Measurements from ENCODE around the gene CKAP2L.

DNA sequence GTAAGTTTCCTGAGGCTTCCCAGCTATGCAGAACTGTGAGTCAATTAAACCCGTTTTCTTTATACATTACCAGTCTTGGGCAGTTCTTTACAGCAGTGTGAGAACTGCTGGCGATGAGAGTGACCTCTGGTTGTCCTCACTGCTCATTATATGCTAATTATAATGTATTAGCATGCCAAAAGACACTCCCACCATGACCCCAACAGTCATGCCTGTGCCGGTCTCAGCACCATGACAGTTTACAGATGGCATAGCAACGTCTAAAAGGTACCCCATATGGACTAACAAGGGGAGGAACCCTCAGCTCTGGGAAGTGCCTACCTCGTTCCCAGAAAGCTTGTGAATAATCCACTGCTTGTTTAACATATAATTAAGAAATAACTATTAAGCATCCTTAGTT is 28.0 kb upstream of the CKAP2L start:
- TF ChIP-seq, protein P1, sequence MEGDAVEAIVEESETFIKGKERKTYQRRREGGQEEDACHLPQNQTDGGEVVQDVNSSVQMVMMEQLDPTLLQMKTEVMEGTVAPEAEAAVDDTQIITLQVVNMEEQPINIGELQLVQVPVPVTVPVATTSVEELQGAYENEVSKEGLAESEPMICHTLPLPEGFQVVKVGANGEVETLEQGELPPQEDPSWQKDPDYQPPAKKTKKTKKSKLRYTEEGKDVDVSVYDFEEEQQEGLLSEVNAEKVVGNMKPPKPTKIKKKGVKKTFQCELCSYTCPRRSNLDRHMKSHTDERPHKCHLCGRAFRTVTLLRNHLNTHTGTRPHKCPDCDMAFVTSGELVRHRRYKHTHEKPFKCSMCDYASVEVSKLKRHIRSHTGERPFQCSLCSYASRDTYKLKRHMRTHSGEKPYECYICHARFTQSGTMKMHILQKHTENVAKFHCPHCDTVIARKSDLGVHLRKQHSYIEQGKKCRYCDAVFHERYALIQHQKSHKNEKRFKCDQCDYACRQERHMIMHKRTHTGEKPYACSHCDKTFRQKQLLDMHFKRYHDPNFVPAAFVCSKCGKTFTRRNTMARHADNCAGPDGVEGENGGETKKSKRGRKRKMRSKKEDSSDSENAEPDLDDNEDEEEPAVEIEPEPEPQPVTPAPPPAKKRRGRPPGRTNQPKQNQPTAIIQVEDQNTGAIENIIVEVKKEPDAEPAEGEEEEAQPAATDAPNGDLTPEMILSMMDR (IDR thresholded peaks at IDR 0.05; ENCODE audit: low read length) = no peak
- no peak for TF ChIP-seq EZH2phosphoT487 (IDR thresholded peaks at IDR 0.05; ENCODE audit: low read length)
- no peak for TF ChIP-seq EZH2 (optimal IDR thresholded peaks at IDR 0.05; ENCODE audit: low read depth, low read length)

All from MM.1S (cell line).